ENCODE data around the gene CSMD2. TPM values are rescaled to one million over a fixed set of nuclear protein-coding genes. Genes with fewer than 3 reads are reported as not detected.

CSMD2 gene
- total RNA-seq, 2 experiments from 2014 or later = not detected

DNA sequence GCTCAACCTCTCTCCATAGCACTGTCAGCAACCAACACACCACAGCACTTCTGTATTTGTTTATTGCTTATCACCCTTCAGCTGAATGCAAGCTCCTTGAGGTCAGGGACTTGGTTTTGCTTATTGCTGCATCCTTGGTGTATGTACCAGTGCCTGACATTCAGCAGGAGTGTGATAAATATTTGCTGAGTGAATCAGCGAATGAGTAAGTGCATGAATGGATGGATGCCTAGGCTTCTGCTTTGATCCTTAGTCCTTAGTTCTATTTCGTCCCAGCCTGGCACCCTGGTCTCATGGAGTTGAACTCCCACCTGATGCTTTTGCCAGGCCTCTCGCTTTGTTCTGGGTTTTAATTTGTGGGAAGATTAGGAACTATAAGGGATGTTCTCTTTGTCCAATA, 604.4 kb downstream of the CSMD2 start:
- no peak overlapping the region for H3K4me3 Mint-ChIP-seq
- POLR2A ChIA-PET = no interaction called here

DNA sequence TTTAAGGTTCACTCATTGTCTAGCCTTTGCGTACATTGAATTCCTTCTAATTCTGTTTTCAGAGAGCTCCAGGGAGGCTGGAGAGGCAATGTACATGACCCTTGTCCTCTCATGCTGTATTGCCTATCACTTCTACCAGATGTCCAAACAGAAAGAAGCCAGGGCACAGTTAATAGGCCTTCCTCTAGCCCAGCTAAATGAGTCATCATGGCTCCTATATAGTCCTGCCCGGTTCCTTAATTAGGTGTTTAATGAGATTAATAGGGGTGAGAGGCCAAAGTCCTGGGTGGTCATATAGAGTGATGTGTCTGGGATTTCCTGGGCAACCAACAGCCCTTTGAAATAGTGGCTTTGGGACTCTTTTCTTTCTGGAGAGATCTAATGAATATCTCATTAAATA, 616.3 kb downstream of the CSMD2 start:
- Mint-ChIP-seq H3K4me3 (no peak overlapping the region), H3K4me1 (ENCODE audit: low read depth) (no peaks in the 10 kb centered on the region), H3K27ac (no peak overlapping the region), H3K9me3 (peaks cover 7% of the 10 kb centered on the region), H3K36me3 (ENCODE audit: low read depth) (no peaks in the 10 kb centered on the region), H3K27me3 (peaks cover 43% of the 10 kb centered on the region)
- ChIA-PET POLR2A (no interaction called here), CTCF (no interaction called here)
- no peaks in the 10 kb centered on the region for H3K36me3 ChIP-seq (ENCODE audit: insufficient read depth, low read length)
- DNase-seq = no peak
- TF ChIP-seq, protein P1, sequence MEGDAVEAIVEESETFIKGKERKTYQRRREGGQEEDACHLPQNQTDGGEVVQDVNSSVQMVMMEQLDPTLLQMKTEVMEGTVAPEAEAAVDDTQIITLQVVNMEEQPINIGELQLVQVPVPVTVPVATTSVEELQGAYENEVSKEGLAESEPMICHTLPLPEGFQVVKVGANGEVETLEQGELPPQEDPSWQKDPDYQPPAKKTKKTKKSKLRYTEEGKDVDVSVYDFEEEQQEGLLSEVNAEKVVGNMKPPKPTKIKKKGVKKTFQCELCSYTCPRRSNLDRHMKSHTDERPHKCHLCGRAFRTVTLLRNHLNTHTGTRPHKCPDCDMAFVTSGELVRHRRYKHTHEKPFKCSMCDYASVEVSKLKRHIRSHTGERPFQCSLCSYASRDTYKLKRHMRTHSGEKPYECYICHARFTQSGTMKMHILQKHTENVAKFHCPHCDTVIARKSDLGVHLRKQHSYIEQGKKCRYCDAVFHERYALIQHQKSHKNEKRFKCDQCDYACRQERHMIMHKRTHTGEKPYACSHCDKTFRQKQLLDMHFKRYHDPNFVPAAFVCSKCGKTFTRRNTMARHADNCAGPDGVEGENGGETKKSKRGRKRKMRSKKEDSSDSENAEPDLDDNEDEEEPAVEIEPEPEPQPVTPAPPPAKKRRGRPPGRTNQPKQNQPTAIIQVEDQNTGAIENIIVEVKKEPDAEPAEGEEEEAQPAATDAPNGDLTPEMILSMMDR (IDR thresholded peaks at IDR 0.05) = no peak
- no peak overlapping the region for H3K27ac ChIP-seq (ENCODE audit: low read depth in 1 of 2, low read length in 2 of 2)
- intact Hi-C loops (cut with DNase I, micrococcal nuclease) = no loop called here
- ATAC-seq (ENCODE audit: poor library complexity) = no peak
- peaks cover 0 to 9% of the 10 kb centered on the region in 2 experiments for H3K27me3 ChIP-seq (ENCODE audit: control insufficient read depth in 1 of 2, insufficient read depth in 2 of 2, low read length in 2 of 2)
- peaks cover 6 to 16% of the 10 kb centered on the region in 2 experiments for H3K9me3 ChIP-seq (ENCODE audit: control insufficient read depth in 1 of 2, insufficient read depth in 1 of 2, low read length in 2 of 2)
- no peak overlapping the region for H3K4me3 ChIP-seq (ENCODE audit: low read length)
- H3K4me1 ChIP-seq (ENCODE audit: insufficient read depth, low read length) = no peaks in the 10 kb centered on the region

More for the DNA sequence above, 604.4 kb downstream of the CSMD2 start:
- H3K36me3 Mint-ChIP-seq (ENCODE audit: low read depth) = no peaks in the 10 kb centered on the region
- H3K9me3 ChIP-seq (ENCODE audit: control insufficient read depth in 1 of 2, insufficient read depth in 1 of 2, low read length in 2 of 2) = peaks cover 0 to 4% of the 10 kb centered on the region in 2 experiments
- TF ChIP-seq, protein P1 (IDR thresholded peaks at IDR 0.05) = no peak
- peaks cover 35% of the 10 kb centered on the region for H3K27me3 Mint-ChIP-seq
- CTCF ChIA-PET = no interaction called here
- no peak overlapping the region for H3K27ac ChIP-seq (ENCODE audit: low read depth in 1 of 2, low read length in 2 of 2)
- no peak for ATAC-seq (ENCODE audit: poor library complexity)
- intact Hi-C loops (cut with DNase I, micrococcal nuclease) = no loop called here
- no peaks in the 10 kb centered on the region for H3K36me3 ChIP-seq (ENCODE audit: insufficient read depth, low read length)
- H3K27me3 ChIP-seq (ENCODE audit: control insufficient read depth in 1 of 2, insufficient read depth in 2 of 2, low read length in 2 of 2) = peaks cover 6 to 15% of the 10 kb centered on the region in 2 experiments
- H3K27ac Mint-ChIP-seq = no peak overlapping the region
- DNase-seq = no peak
- H3K4me1 Mint-ChIP-seq (ENCODE audit: low read depth) = no peaks in the 10 kb centered on the region
- H3K4me3 ChIP-seq (ENCODE audit: low read length) = no peak overlapping the region
- H3K9me3 Mint-ChIP-seq = peaks cover 3% of the 10 kb centered on the region
- no peaks in the 10 kb centered on the region for H3K4me1 ChIP-seq (ENCODE audit: insufficient read depth, low read length)

DNA sequence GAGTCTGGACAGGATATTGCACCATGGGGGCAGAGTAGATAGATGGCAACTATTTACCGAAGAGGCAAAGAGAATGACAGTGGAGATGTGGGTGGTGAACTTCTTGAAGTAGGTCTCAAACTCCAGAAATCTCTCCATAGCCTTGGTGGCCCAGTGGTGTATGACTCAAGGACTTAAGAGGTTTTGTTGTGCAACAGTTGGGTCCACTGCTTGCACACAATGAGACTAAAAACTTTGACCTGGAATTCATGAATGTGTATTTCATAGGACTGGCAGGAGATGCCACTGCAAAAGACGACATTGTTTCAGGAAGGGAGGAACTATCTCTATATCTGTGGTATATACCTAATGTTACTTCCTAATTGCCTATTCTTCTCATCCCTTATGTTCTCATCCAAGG, 616.7 kb downstream of the CSMD2 start:
- Histone ChIP-seq H3K36me3 (ENCODE audit: insufficient read depth, low read length) (no peaks in the 10 kb centered on the region), H3K4me1 (ENCODE audit: insufficient read depth, low read length) (no peaks in the 10 kb centered on the region), H3K27ac (ENCODE audit: low read depth in 1 of 2, low read length in 2 of 2) (no peak overlapping the region), H3K9me3 (ENCODE audit: control insufficient read depth in 1 of 2, insufficient read depth in 1 of 2, low read length in 2 of 2) (peaks cover 6 to 16% of the 10 kb centered on the region in 2 experiments), H3K4me3 (ENCODE audit: low read length) (no peak overlapping the region), H3K27me3 (ENCODE audit: control insufficient read depth in 1 of 2, insufficient read depth in 2 of 2, low read length in 2 of 2) (peaks cover 0 to 9% of the 10 kb centered on the region in 2 experiments)
- H3K4me3 Mint-ChIP-seq = no peak overlapping the region
- H3K9me3 Mint-ChIP-seq = peaks cover 5% of the 10 kb centered on the region
- CTCF ChIA-PET = no interaction called here
- POLR2A ChIA-PET = no interaction called here
- no peak for ATAC-seq (ENCODE audit: poor library complexity)
- intact Hi-C loops (cut with DNase I, micrococcal nuclease) = no loop called here
- H3K27me3 Mint-ChIP-seq = peaks cover 42% of the 10 kb centered on the region
- no peaks in the 10 kb centered on the region for H3K36me3 Mint-ChIP-seq (ENCODE audit: low read depth)
- H3K4me1 Mint-ChIP-seq (ENCODE audit: low read depth) = no peaks in the 10 kb centered on the region
- TF ChIP-seq, protein P1 (IDR thresholded peaks at IDR 0.05) = no peak
- no peak overlapping the region for H3K27ac Mint-ChIP-seq
- DNase-seq = no peak

Data from CD4-positive, alpha-beta T cell (primary cell).